Stomach (tissue), 9 donors: Measurements from ENCODE around the gene CFAP61. TPM values are rescaled to one million over a fixed set of nuclear protein-coding genes. Genes with fewer than 3 reads are reported as not detected.

Experiments used
- DNase-seq, 2 donors: peaks; one replicate each; pipeline versions ENCODE4 v3.0.0 to v3.0.0-alpha.2; 2013 to 2019
- H3K27ac ChIP-seq, 5 donors: fragments of 200-600 bp in 4 of 5; sonication (generic) in 4 of 5; one replicate each; pipeline ENCODE4 v1.5.1; 2013 to 2019; ENCODE audit warnings: mild to moderate bottlenecking in 1 of 5, moderate library complexity in 1 of 5
- H3K27me3 ChIP-seq, 3 donors: fragments of 200-600 bp; sonication (generic); one replicate each; pipeline ENCODE4 v1.5.1; 2017 to 2019; ENCODE audit warnings: mixed run types in 1 of 3
- H3K36me3 ChIP-seq, 4 donors: fragments of 200-600 bp; sonication (generic); 1 replicate in 3 of 4; 2 replicates in 1 of 4; pipeline ENCODE4 v1.5.1; 2016 to 2019
- H3K4me1 ChIP-seq, 4 donors: fragments of 200-600 bp; sonication (generic); one replicate each; pipeline ENCODE4 v1.5.1; 2016 to 2019
- H3K4me3 ChIP-seq, 4 donors: fragments of 200-600 bp; sonication (generic) in 3 of 4; one replicate each; pipeline ENCODE4 v1.5.1; 2016 to 2019; ENCODE audit warnings: mild to moderate bottlenecking in 1 of 4
- H3K9me3 ChIP-seq, 4 donors: fragments of 200-600 bp; sonication (generic); one replicate each; pipeline ENCODE4 v1.5.1; 2016 to 2019
- EP300 ChIP-seq: sonication (generic); formaldehyde crosslinking; IDR thresholded peaks from one replicate; pipeline ENCODE4 v1.6.1; 2017; ENCODE audit warnings: antibody characterized with exemption
- POLR2A ChIP-seq, 4 donors: fragments of 450-650 bp; IDR thresholded peaks; one replicate each; pipeline ENCODE4 v1.6.1; 2016; ENCODE audit warnings: antibody characterized with exemption in 4 of 4, control low read depth in 2 of 4, mild to moderate bottlenecking in 1 of 4, moderate library complexity in 1 of 4
- POLR2AphosphoS5 ChIP-seq, 3 donors: sonication (generic); formaldehyde crosslinking; IDR thresholded peaks; one replicate each; pipeline ENCODE4 v1.6.1; 2016; ENCODE audit warnings: antibody characterized with exemption in 3 of 3
- WGBS, 5 donors: extraction: QIAGEN DNeasy Blood & Tissue Kit in 3 of 5; methylation state at CpG; one replicate each; pipeline versions ENCODE4 v1.1.5 to v1.1.7; 2013 to 2018; 5-methylcytosine and 5-hydroxymethylcytosine counted together
- intact Hi-C: fragments of 100-400 bp; cut with DNase I; formaldehyde crosslinking; loops from one replicate; pipeline ENCODE4 v1.15.1; 2023; ENCODE audit warnings: low total_unique reads
- polyA plus RNA-seq, 3 donors: library from polyadenylated mRNA; stranded (reverse); fragments of 200-250 nt; gene quantifications; one replicate each; pipeline ENCODE4 v1.2.3, GENCODE V29; 2013
- total RNA-seq, 5 donors: library from RNA; depleted of rRNA; stranded (reverse); fragments of >200 nt; gene quantifications; one replicate each; pipeline versions ENCODE4 v1.1.0 to v1.2.3, GENCODE V29; 2014 to 2016
- TF ChIP-seq, protein P1 (sequence below), 7 experiments: fragments of 450-650 bp in 4 of 7; fragments of 200-600 bp in 3 of 7; sonication (generic) in 3 of 7; IDR thresholded peaks; one replicate each; pipeline ENCODE4 v1.5.1; 2016 to 2019; ENCODE audit warnings: antibody characterized with exemption in 7 of 7, control low read depth in 2 of 7, mild to moderate bottlenecking in 1 of 7
- donor health status: healthy with polysubstance abuse.
- donor health status: Bipolar disorder and iron deficiency.
- donor health status: healthy.

CFAP61 gene
- total and polyA plus RNA-seq, 8 donors = not detected

DNA sequence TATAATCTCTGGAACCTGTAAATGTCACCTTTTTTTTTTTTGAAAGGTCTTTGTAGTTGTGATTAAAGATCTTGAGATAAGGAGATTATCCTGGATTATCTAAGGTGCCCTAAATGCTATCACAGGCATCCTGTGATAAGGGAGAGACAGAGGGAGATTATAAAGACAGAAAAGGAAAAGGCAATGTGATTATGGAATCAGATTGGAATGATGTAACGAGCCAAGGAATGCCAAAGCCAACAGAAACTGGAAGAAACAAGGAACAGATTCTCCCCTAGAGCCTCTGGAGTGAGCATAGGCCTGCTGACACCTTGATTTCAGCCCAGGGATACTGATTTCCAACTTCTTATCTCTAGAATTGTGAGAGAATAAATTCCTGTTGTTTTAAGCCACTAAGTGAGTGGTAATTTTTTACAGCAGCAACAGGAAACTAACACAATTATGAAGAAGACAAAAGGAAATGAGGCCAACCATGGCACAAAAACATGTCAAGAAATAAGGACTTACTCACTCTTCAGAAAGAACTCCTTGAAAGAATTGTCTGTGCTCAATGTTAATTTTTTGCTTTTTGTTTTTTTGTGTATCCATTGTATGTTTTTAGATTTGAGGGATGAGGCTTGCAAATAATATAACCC, 82.7 kb downstream of the CFAP61 start:
- Histone ChIP-seq H3K4me3 (no peak overlapping the region), H3K9me3 (peaks cover 4 to 39% (median 16%) of the 10 kb centered on the region in 4 donors), H3K27ac (no peak overlapping the region), H3K4me1 (no peaks in the 10 kb centered on the region), H3K36me3 (no peaks in the 10 kb centered on the region), H3K27me3 (no peaks in the 10 kb centered on the region)
- 9 to 28% (median 11%) methylated on average over 1 of the region's 1 CpG for WGBS, 5 donors
- TF ChIP-seq POLR2AphosphoS5 (IDR thresholded peaks at IDR 0.05) (no peak), EP300 (no peak), POLR2A (IDR thresholded peaks at IDR 0.05) (no peak)
- TF ChIP-seq, protein P1, sequence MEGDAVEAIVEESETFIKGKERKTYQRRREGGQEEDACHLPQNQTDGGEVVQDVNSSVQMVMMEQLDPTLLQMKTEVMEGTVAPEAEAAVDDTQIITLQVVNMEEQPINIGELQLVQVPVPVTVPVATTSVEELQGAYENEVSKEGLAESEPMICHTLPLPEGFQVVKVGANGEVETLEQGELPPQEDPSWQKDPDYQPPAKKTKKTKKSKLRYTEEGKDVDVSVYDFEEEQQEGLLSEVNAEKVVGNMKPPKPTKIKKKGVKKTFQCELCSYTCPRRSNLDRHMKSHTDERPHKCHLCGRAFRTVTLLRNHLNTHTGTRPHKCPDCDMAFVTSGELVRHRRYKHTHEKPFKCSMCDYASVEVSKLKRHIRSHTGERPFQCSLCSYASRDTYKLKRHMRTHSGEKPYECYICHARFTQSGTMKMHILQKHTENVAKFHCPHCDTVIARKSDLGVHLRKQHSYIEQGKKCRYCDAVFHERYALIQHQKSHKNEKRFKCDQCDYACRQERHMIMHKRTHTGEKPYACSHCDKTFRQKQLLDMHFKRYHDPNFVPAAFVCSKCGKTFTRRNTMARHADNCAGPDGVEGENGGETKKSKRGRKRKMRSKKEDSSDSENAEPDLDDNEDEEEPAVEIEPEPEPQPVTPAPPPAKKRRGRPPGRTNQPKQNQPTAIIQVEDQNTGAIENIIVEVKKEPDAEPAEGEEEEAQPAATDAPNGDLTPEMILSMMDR (IDR thresholded peaks at IDR 0.05) = no peak
- intact Hi-C loops = no loop called here
- DNase-seq = no peak

DNA sequence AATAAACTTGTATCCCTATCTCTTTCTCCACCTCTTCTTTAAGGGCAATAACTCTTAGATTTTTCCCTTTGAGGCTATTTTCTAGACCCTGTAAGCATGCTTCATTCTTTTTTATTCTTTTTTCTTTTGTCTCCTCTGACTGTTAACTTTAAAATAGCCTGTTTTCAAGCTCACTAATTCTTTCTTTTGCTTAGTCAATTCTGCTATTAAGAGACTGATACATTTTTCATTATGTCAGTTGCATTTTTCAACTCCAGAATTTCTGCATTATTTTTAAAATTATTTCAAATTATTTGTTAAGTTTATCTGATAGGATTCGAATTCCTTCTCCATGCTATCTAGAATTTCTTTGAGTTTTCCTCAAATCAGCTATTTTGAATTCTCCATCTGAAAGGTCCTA, 84.0 kb downstream of the CFAP61 start:
- Histone ChIP-seq H3K36me3 (no peaks in the 10 kb centered on the region), H3K4me1 (no peaks in the 10 kb centered on the region), H3K27ac (no peak overlapping the region), H3K4me3 (no peak overlapping the region), H3K27me3 (no peaks in the 10 kb centered on the region), H3K9me3 (peaks cover 4 to 29% (median 9%) of the 10 kb centered on the region in 4 donors)
- DNase-seq = no peak
- 51 to 73% (median 63%) methylated on average over 1 of the region's 1 CpG for WGBS, 5 donors
- no peak for TF ChIP-seq EP300
- TF ChIP-seq POLR2A (IDR thresholded peaks at IDR 0.05) = no peak
- TF ChIP-seq, protein P1 (IDR thresholded peaks at IDR 0.05) = no peak
- TF ChIP-seq POLR2AphosphoS5 (IDR thresholded peaks at IDR 0.05) = no peak
- intact Hi-C loops = no loop called here

DNA sequence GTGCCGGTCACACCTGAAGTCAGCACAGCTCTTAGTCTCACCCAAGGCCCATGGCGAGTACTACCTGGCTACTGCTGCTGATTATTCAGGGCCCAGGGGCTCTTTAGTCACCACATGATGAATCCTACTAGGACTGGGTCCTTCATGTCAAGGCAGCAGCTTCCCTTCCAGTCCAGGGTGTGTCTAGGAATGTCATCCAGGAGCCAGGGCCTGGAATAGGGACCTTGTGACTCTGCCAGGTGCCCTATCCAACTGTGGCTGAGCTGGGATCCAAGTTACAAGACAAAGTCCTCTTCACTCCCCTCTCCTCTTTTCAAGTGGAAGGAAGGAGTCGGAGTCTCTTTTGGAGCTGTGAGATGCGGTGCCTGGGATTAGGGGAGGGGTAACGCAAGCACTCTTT, 85.5 kb downstream of the CFAP61 start:
- no peak for TF ChIP-seq POLR2AphosphoS5 (IDR thresholded peaks at IDR 0.05)
- TF ChIP-seq, protein P1 (IDR thresholded peaks at IDR 0.05) = no peak
- TF ChIP-seq EP300 = no peak
- no peak for TF ChIP-seq POLR2A (IDR thresholded peaks at IDR 0.05)
- intact Hi-C loops = no loop called here
- no peaks in the 10 kb centered on the region for H3K4me1 ChIP-seq
- no peaks in the 10 kb centered on the region for H3K36me3 ChIP-seq
- H3K4me3 ChIP-seq = no peak overlapping the region
- peaks cover 4 to 28% (median 9%) of the 10 kb centered on the region in 4 donors for H3K9me3 ChIP-seq
- H3K27me3 ChIP-seq = peaks cover 0 to 13% (median 0%) of the 10 kb centered on the region in 3 donors
- no peak for DNase-seq
- 93 to 96% (median 94%) methylated on average over 4 to 5 of the region's 5 CpGs for WGBS, 5 donors
- H3K27ac ChIP-seq = no peak overlapping the region

DNA sequence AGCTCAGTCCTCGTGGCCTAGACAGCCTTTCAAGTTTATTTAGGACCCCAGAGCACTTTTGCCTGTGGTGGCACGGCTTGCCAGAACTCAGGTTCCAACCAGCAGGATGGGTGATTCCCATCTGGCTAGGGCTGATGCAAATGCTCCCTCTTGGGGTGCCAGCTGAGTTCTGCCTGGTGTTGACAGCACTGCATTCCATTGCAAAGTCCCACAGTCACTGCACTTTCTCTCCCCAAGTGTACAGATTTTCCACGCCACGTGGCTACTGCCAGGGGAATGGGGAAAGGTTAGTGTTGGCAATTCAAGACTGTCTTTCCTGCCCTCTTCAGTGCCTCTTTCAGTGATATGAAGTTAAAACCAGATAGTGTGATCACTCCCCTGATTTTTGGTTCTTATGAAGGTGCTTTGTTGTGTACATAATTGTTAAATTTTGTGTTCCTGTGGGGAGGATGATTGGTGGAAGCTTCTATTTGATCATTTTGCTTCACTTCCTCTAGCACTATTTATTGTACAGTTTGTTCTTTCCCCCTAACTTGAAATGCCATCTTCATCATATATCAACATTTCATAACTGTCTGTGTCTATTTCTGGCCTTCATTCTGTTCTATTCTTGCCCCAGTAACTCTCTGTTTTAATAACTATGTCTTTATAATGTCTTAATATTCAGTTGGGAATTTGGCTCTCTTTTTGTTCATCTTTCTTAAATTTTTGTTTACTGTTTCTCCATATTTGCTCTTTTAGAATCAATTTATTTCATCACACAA, 86.2 kb downstream of the CFAP61 start:
- H3K27ac ChIP-seq = no peak overlapping the region
- H3K36me3 ChIP-seq = no peaks in the 10 kb centered on the region
- TF ChIP-seq POLR2A (IDR thresholded peaks at IDR 0.05) (no peak), EP300 (no peak), POLR2AphosphoS5 (IDR thresholded peaks at IDR 0.05) (no peak)
- TF ChIP-seq, protein P1 (IDR thresholded peaks at IDR 0.05) = no peak
- intact Hi-C loops = no loop called here
- H3K9me3 ChIP-seq = peaks cover 0 to 22% (median 6%) of the 10 kb centered on the region in 4 donors
- peaks cover 0 to 16% (median 0%) of the 10 kb centered on the region in 3 donors for H3K27me3 ChIP-seq
- no peak overlapping the region for H3K4me3 ChIP-seq
- no peaks in the 10 kb centered on the region for H3K4me1 ChIP-seq
- DNase-seq = no peak
- WGBS, 5 donors = 63 to 76% (median 73%) methylated on average over 4 of the region's 4 CpGs
